Left lung (tissue), 10 donors: ENCODE results near the gene PIK3R4. TPM values are rescaled to one million over a fixed set of nuclear protein-coding genes. Genes with fewer than 3 reads are reported as not detected.

ENCODE experiments used
- ATAC-seq: fragments of 200-7000 bp; cut with Tn5 transposase; one replicate; pipeline ENCODE4 v1.9.1; 2020; ENCODE audit warnings: moderate library complexity
- DNase-seq, 4 donors: peaks; one replicate each; pipeline ENCODE4 v3.0.0-alpha.2; 2013 to 2020
- H3K27ac ChIP-seq, 2 donors: fragments of 200-600 bp; sonication (generic) in 1 of 2; one replicate each; pipeline versions ENCODE4 v1.5.0 to v1.8.0; 2020 to 2021
- H3K27me3 ChIP-seq, 2 donors: fragments of 200-600 bp; sonication (generic) in 1 of 2; one replicate each; pipeline versions ENCODE4 v1.5.0 to v1.8.0; 2020 to 2021
- H3K36me3 ChIP-seq, 2 donors: fragments of 200-600 bp; sonication (generic) in 1 of 2; one replicate each; pipeline versions ENCODE4 v1.5.0 to v1.8.0; 2020 to 2021
- H3K4me1 ChIP-seq, 2 donors: fragments of 200-600 bp; one replicate each; pipeline ENCODE4 v1.8.0; 2021
- H3K4me3 ChIP-seq, 2 donors: fragments of 200-600 bp; sonication (generic) in 1 of 2; one replicate each; pipeline versions ENCODE4 v1.5.0 to v1.8.0; 2020 to 2021; ENCODE audit warnings: mild to moderate bottlenecking in 1 of 2
- H3K9me3 ChIP-seq, 2 donors: fragments of 200-600 bp; sonication (generic) in 1 of 2; one replicate each; pipeline versions ENCODE4 v1.5.0 to v1.8.0; 2020 to 2021
- intact Hi-C, 2 donors: fragments of 100-400 bp; cut with DNase I; formaldehyde crosslinking; loops; one replicate each; pipeline versions ENCODE4 v1.11.2 to v1.14.2; 2022
- polyA plus RNA-seq, 6 donors: library from polyadenylated mRNA; unstranded; fragments of 120-200 nt; gene quantifications; one replicate each; pipeline ENCODE4 v1.2.1, GENCODE V29; 2013; ENCODE audit not compliant: insufficient read length in 6 of 6
- total RNA-seq, 2 donors: library from RNA; stranded (reverse); fragmentation: NEBNext Ultra II Directional; extraction: Animal tissue kit (Norgen Biotek cat#: 25700); gene quantifications; one replicate each; pipeline ENCODE4 v1.2.1, GENCODE V29; 2021
- TF ChIP-seq, protein P1 (sequence below), 2 donors: fragments of 200-600 bp; sonication (generic) in 1 of 2; IDR thresholded peaks; one replicate each; pipeline versions ENCODE4 v1.5.0 to v1.8.0; 2021; ENCODE audit warnings: antibody characterized with exemption in 2 of 2
- donor health status: DM: no; HTN: yes; CAD: no.
- donor health status: DM: no; HTN: no; CAD: no.

Gene PIK3R4
- total and polyA plus RNA-seq, 8 donors = 24.8 to 58.3 (median 46.0) TPM

DNA sequence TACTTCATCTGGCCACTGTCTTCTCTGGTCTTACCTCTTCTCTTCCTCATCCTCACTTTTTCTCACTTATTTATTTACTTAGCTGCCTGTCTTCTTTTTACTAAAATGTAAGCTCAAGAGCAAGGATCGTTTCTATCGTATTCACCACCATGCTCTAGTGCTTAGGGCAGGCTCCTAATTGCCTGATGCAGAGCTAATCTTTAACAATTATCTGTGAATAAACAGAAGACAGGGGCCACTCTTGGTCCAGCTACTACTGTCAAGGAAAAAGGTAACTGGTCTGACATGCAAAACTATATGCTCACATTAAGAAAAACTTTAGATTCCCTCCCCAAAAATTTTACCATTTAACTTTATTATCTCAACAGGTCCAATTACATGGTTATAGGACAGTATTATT is 17.5 kb downstream of the PIK3R4 start:
- peaks cover 0 to 19% of the 10 kb centered on the region in 2 donors for H3K36me3 ChIP-seq
- H3K27ac ChIP-seq = no peak overlapping the region
- H3K4me1 ChIP-seq = no peaks in the 10 kb centered on the region
- no peaks in the 10 kb centered on the region for H3K9me3 ChIP-seq
- ATAC-seq (no peak), DNase-seq (no peak)
- intact Hi-C loops = no loop called here
- no peaks in the 10 kb centered on the region for H3K27me3 ChIP-seq
- TF ChIP-seq, protein P1, sequence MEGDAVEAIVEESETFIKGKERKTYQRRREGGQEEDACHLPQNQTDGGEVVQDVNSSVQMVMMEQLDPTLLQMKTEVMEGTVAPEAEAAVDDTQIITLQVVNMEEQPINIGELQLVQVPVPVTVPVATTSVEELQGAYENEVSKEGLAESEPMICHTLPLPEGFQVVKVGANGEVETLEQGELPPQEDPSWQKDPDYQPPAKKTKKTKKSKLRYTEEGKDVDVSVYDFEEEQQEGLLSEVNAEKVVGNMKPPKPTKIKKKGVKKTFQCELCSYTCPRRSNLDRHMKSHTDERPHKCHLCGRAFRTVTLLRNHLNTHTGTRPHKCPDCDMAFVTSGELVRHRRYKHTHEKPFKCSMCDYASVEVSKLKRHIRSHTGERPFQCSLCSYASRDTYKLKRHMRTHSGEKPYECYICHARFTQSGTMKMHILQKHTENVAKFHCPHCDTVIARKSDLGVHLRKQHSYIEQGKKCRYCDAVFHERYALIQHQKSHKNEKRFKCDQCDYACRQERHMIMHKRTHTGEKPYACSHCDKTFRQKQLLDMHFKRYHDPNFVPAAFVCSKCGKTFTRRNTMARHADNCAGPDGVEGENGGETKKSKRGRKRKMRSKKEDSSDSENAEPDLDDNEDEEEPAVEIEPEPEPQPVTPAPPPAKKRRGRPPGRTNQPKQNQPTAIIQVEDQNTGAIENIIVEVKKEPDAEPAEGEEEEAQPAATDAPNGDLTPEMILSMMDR (IDR thresholded peaks at IDR 0.05) = no peak
- no peak overlapping the region for H3K4me3 ChIP-seq

DNA sequence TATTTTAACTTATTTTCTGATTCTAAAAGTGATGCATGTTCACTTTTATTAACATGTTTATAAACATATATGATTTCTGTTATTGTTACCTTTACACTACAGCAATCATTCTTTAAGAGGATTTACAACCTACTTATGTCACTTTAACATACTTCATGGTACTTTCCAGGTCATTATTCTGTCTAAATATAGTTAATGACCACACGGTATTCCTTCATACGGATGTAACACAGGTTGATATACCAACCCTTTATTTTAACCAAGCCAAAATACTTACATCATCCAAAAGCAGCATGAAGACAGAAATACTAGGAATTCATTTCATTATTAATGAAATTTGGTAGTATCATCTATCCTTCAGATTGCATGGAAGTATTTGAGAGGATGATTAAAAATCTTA is 18.6 kb downstream of the PIK3R4 start:
- peak overlapping the region in 1 of 2 donors; percentile 66 for H3K27ac ChIP-seq
- DNase-seq = no peak
- peak; percentile 30 for ATAC-seq

DNA sequence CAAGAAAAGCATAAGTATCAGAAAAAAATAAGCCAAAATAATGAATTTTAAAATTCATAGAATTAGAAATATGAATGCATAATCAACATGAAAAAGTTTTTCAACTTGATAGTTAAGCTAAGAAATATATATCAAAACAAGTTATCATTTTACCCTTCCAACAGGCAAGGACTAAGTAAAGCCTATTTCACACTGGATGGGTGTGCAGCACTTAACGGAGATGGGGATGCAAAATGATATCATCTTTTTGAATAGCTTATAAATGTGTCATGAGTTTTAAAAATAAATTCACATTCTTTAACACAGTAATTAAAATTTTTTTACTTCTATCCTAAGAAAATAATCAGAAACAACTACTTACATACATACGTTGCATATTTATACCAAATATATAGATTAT is 20.9 kb downstream of the PIK3R4 start:
- Histone ChIP-seq H3K9me3 (no peaks in the 10 kb centered on the region), H3K36me3 (peaks cover 0 to 14% of the 10 kb centered on the region in 2 donors), H3K27me3 (no peaks in the 10 kb centered on the region), H3K4me3 (no peak overlapping the region), H3K4me1 (no peaks in the 10 kb centered on the region), H3K27ac (no peak overlapping the region)
- TF ChIP-seq, protein P1 (IDR thresholded peaks at IDR 0.05) = no peak
- DNase-seq (no peak), ATAC-seq (no peak)
- intact Hi-C loops = no loop called here

More for the DNA sequence above, 18.6 kb downstream of the PIK3R4 start:
- intact Hi-C loops = no loop called here
- H3K9me3 ChIP-seq = no peaks in the 10 kb centered on the region
- no peaks in the 10 kb centered on the region for H3K4me1 ChIP-seq
- TF ChIP-seq, protein P1 (IDR thresholded peaks at IDR 0.05) = no peak
- no peaks in the 10 kb centered on the region for H3K27me3 ChIP-seq
- no peak overlapping the region for H3K4me3 ChIP-seq
- peaks cover 0 to 9% of the 10 kb centered on the region in 2 donors for H3K36me3 ChIP-seq

DNA sequence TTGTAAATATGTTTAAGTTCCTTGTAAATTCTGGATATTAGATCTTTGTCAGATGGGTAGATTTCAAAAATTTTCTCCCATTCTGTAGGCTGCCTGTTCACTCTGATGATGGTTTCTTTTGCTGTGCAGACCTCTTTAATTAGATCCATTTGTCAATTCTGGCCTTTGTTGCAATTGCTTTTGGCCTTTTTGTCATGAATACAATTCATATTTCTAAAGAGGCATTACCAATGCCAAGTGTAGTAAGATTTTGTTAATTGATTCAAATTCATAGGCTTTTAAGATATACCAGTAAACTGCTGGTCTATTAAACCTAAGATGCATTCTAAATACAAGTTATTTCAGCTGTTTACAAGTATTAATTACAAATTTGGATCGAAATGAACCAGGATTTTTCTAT is 31.0 kb downstream of the PIK3R4 start:
- Histone ChIP-seq H3K36me3 (peaks cover 0 to 46% of the 10 kb centered on the region in 2 donors), H3K27me3 (no peaks in the 10 kb centered on the region), H3K27ac (no peak overlapping the region), H3K4me1 (no peaks in the 10 kb centered on the region), H3K9me3 (no peaks in the 10 kb centered on the region), H3K4me3 (no peak overlapping the region)
- TF ChIP-seq, protein P1 (IDR thresholded peaks at IDR 0.05) = no peak
- ATAC-seq = no peak
- DNase-seq = no peak
- intact Hi-C loops = no loop called here

DNA sequence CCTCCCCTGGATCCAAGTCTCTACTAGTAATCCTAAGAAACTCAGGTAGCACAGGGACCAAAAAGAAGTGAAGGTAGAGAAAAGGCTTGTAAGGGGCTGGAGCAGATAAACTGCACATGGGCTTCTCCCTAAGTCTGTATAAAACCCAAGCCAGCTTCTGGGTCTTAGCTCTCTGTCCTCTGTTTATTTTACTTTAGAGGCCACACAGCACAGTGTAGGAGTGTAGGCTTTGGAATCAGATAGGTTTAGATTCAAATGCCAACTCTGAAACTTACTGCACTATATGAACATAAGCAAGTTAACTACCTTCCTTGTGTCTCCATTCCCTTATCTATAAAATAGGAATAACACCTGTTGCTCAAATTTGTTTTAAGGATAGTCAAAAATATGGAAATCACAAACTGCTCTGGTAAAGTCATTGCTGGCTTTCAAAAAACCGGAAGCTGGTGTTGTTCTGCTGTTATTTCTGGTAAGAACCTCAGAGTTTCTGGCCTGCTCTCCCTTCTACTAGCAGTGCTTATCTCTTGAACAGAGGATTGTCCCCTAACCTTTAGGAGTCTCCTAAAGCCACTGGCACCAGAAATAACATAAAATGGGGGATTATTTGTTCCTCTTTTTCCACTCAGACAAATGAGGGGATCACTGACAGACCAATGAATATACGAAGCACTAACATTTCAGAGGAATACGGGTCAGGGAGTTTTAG is 33.8 kb downstream of the PIK3R4 start:
- H3K27me3 ChIP-seq = no peaks in the 10 kb centered on the region
- no peak overlapping the region for H3K27ac ChIP-seq
- no peak overlapping the region for H3K4me3 ChIP-seq
- no peaks in the 10 kb centered on the region for H3K9me3 ChIP-seq
- TF ChIP-seq, protein P1 (IDR thresholded peaks at IDR 0.05) = no peak
- DNase-seq (no peak), ATAC-seq (no peak)
- no peaks in the 10 kb centered on the region for H3K4me1 ChIP-seq
- intact Hi-C loops = no loop called here
- H3K36me3 ChIP-seq = peaks cover 0 to 44% of the 10 kb centered on the region in 2 donors
